GM18526 (cell line): Measurements from ENCODE around the gene METTL26.

ENCODE experiments used
- POLR2A ChIP-seq: IDR thresholded peaks from 3 replicates; pipeline ENCODE4 v1.6.1; 2011; ENCODE audit not compliant: insufficient read length; ENCODE audit errors: extremely low read depth

Gene METTL26

GRCh38 chr16:669666-670065, 33.6 kb upstream of the METTL26 start:
- TF ChIP-seq POLR2A = no peak

GRCh38 chr16:668519-669171, 32.5 kb upstream of the METTL26 start:
- no peak for TF ChIP-seq POLR2A

GRCh38 chr16:667780-668518, 31.8 kb upstream of the METTL26 start, which contains the start of gene RHOT2:
Gene RHOT2, plus strand, starts transcription at chr16:668132. Its CDS starts 68 bp downstream, at chr16:668200.
- TF ChIP-seq POLR2A = peak; percentile 91

- no peak for TF ChIP-seq POLR2A
Observed at GRCh38 chr16:667113-667779, 31.1 kb upstream of the METTL26 start.

- no peak for TF ChIP-seq POLR2A
Observed at GRCh38 chr16:666572-666971, 30.5 kb upstream of the METTL26 start.

- no peak for TF ChIP-seq POLR2A
Observed at GRCh38 chr16:662597-662996, 26.5 kb upstream of the METTL26 start.

GRCh38 chr16:662095-662494, 26.0 kb upstream of the METTL26 start:
- TF ChIP-seq POLR2A = no peak

GRCh38 chr16:661184-661821, 25.2 kb upstream of the METTL26 start:
- TF ChIP-seq POLR2A = no peak

- TF ChIP-seq POLR2A = peak; percentile 44
Observed at GRCh38 chr16:660459-661183, 24.5 kb upstream of the METTL26 start.

GRCh38 chr16:660132-660458, 24.0 kb upstream of the METTL26 start:
- no peak for TF ChIP-seq POLR2A

GRCh38 chr16:659618-660017, 23.5 kb upstream of the METTL26 start:
- no peak for TF ChIP-seq POLR2A

- TF ChIP-seq POLR2A = no peak
Observed at GRCh38 chr16:658679-659571, 22.8 kb upstream of the METTL26 start.

GRCh38 chr16:657487-657886, 21.4 kb upstream of the METTL26 start:
- no peak for TF ChIP-seq POLR2A

GRCh38 chr16:654034-654433, 17.9 kb upstream of the METTL26 start:
- no peak for TF ChIP-seq POLR2A
